ENCODE data around the gene PCDHGB2.

DNA sequence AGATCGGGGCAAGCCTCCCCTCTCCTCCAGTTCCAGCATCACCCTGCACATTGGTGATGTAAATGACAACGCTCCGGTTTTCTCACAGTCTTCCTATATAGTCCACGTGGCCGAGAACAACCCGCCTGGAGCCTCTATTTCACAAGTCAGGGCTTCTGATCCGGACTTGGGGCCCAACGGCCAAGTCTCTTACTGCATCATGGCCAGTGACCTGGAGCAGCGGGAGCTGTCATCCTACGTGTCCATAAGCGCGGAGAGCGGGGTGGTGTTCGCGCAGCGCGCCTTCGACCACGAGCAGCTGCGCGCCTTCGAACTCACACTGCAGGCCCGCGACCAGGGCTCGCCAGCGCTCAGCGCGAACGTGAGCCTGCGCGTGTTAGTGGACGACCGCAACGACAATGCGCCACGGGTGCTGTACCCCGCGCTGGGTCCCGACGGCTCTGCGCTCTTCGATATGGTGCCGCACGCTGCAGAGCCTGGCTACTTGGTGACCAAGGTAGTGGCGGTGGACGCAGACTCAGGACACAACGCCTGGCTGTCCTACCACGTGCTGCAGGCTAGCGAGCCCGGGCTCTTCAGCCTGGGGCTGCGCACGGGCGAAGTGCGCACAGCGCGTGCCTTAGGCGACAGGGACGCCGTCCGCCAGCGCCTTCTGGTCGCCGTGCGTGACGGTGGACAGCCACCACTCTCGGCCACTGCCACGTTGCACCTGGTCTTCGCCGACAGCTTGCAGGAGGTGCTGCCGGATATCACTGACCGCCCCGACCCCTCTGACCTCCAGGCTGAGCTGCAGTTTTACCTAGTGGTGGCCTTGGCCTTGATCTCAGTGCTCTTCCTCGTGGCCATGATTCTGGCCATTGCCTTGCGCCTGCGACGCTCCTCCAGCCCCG is 29.6 kb downstream of the PCDHGB2 start:
- TF ChIP-seq, protein P1, sequence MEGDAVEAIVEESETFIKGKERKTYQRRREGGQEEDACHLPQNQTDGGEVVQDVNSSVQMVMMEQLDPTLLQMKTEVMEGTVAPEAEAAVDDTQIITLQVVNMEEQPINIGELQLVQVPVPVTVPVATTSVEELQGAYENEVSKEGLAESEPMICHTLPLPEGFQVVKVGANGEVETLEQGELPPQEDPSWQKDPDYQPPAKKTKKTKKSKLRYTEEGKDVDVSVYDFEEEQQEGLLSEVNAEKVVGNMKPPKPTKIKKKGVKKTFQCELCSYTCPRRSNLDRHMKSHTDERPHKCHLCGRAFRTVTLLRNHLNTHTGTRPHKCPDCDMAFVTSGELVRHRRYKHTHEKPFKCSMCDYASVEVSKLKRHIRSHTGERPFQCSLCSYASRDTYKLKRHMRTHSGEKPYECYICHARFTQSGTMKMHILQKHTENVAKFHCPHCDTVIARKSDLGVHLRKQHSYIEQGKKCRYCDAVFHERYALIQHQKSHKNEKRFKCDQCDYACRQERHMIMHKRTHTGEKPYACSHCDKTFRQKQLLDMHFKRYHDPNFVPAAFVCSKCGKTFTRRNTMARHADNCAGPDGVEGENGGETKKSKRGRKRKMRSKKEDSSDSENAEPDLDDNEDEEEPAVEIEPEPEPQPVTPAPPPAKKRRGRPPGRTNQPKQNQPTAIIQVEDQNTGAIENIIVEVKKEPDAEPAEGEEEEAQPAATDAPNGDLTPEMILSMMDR (IDR thresholded peaks at IDR 0.05): no peak
- TF ChIP-seq POLR2A (IDR thresholded peaks at IDR 0.05) (no peak), POLR2AphosphoS5 (IDR thresholded peaks at IDR 0.05; ENCODE audit: insufficient read depth in 1 of 2, low read depth in 1 of 2) (no peak)
